Testis (tissue), 3 donors: ENCODE data around the gene KIF17. TPM values are rescaled to one million over a fixed set of nuclear protein-coding genes. Genes with fewer than 3 reads are reported as not detected.

Experiments
- DNase-seq: peaks from one replicate; pipeline ENCODE4 v3.0.0-alpha.2; 2019
- H3K27ac ChIP-seq, 2 donors: fragments of 200-600 bp; sonication (generic); one replicate each; pipeline ENCODE4 v1.5.1; 2019
- H3K27me3 ChIP-seq: fragments of 200-600 bp; sonication (generic); one replicate; pipeline ENCODE4 v1.5.1; 2019
- H3K36me3 ChIP-seq: fragments of 200-600 bp; sonication (generic); one replicate; pipeline ENCODE4 v1.5.1; 2017; ENCODE audit warnings: low read depth; ENCODE audit errors: missing control alignments
- H3K4me1 ChIP-seq: fragments of 200-600 bp; sonication (generic); one replicate; pipeline ENCODE4 v1.5.1; 2019
- H3K4me3 ChIP-seq, 2 donors: fragments of 200-600 bp; sonication (generic); one replicate each; pipeline ENCODE4 v1.5.1; 2017 to 2019
- H3K9me3 ChIP-seq: fragments of 200-600 bp; sonication (generic); one replicate; pipeline ENCODE4 v1.5.1; 2017
- CTCF ChIP-seq, 3 experiments: fragments of 450-650 bp in 2 of 3; fragments of 200-600 bp in 1 of 3; sonication (generic) in 1 of 3; IDR thresholded peaks; one replicate each; pipeline ENCODE4 v1.5.1; 2016 to 2019; ENCODE audit warnings: antibody characterized with exemption in 3 of 3, mild to moderate bottlenecking in 2 of 3, moderate library complexity in 1 of 3
- POLR2A ChIP-seq: fragments of 450-650 bp; IDR thresholded peaks from one replicate; pipeline ENCODE4 v1.6.1; 2017; ENCODE audit warnings: antibody characterized with exemption, mild to moderate bottlenecking, moderate library complexity
- WGBS, 2 donors: methylation state at CpG; one replicate each; pipeline ENCODE4 v1.1.5; 2018; 5-methylcytosine and 5-hydroxymethylcytosine counted together
- intact Hi-C: fragments of 100-400 bp; cut with DNase I; formaldehyde crosslinking; loops from one replicate; pipeline ENCODE4 v1.15.1; 2023; ENCODE audit warnings: low total_unique reads
- polyA plus RNA-seq: library from polyadenylated mRNA; stranded (reverse); fragments of 350-450 nt; fragmentation: Illumina TruSeq; extraction: RNeasy Lipid Tissue Mini Kit (QIAGEN cat#74804); gene quantifications from one replicate; pipeline ENCODE4 v1.2.3, GENCODE V29; 2014; ENCODE audit warnings: low read depth, low replicate concordance; ENCODE audit not compliant: insufficient read depth
- total RNA-seq, 2 donors: library from RNA; depleted of rRNA; stranded (reverse); fragments of >200 nt; gene quantifications; one replicate each; pipeline ENCODE4 v1.2.3, GENCODE V29; 2016

Gene KIF17
- total and polyA plus RNA-seq, 3 donors from 2014 or later: 36.1 to 80.2 (median 54.1) TPM

GRCh38 chr1:20672265-20672632 is 45.6 kb downstream of the KIF17 start:
- no peaks in the 10 kb centered on the region for H3K36me3 ChIP-seq
- no peaks in the 10 kb centered on the region for H3K27me3 ChIP-seq
- no peak for DNase-seq
- no peaks in the 10 kb centered on the region for H3K9me3 ChIP-seq
- intact Hi-C loops: no loop called here
- 91 to 95% methylated on average over 4 of the region's 4 CpGs for WGBS, 2 donors
- TF ChIP-seq CTCF (IDR thresholded peaks at IDR 0.05) (no peak), POLR2A (no peak)
- no peak overlapping the region for H3K4me3 ChIP-seq
- H3K27ac ChIP-seq: no peak overlapping the region
- no peaks in the 10 kb centered on the region for H3K4me1 ChIP-seq

- no peaks in the 10 kb centered on the region for H3K36me3 ChIP-seq
- no peaks in the 10 kb centered on the region for H3K27me3 ChIP-seq
- intact Hi-C loops: no loop called here
- no peak for TF ChIP-seq POLR2A
- no peak for TF ChIP-seq CTCF (IDR thresholded peaks at IDR 0.05)
- H3K27ac ChIP-seq: no peak overlapping the region
- H3K9me3 ChIP-seq: no peaks in the 10 kb centered on the region
- H3K4me1 ChIP-seq: no peaks in the 10 kb centered on the region
- DNase-seq: no peak
- H3K4me3 ChIP-seq: no peak overlapping the region
- 90 to 92% methylated on average over 5 of the region's 5 CpGs for WGBS, 2 donors
Observed at GRCh38 chr1:20670936-20671335, 46.9 kb downstream of the KIF17 start.

- Histone ChIP-seq H3K27ac (no peak overlapping the region), H3K9me3 (no peaks in the 10 kb centered on the region), H3K4me3 (no peak overlapping the region), H3K27me3 (no peaks in the 10 kb centered on the region), H3K36me3 (no peaks in the 10 kb centered on the region), H3K4me1 (no peaks in the 10 kb centered on the region)
- no peak for DNase-seq
- no peak for TF ChIP-seq POLR2A
- no peak for TF ChIP-seq CTCF (IDR thresholded peaks at IDR 0.05)
- WGBS, 2 donors: 90 to 93% methylated on average over 1 of the region's 1 CpG
- intact Hi-C loops: no loop called here
Observed at GRCh38 chr1:20668581-20668980, 49.2 kb downstream of the KIF17 start.

GRCh38 chr1:20666804-20667203 is 51.0 kb downstream of the KIF17 start:
- H3K27me3 ChIP-seq: no peaks in the 10 kb centered on the region
- no peaks in the 10 kb centered on the region for H3K9me3 ChIP-seq
- WGBS, 2 donors: 86 to 95% methylated on average over 1 of the region's 1 CpG
- H3K36me3 ChIP-seq: no peaks in the 10 kb centered on the region
- H3K4me3 ChIP-seq: no peak overlapping the region
- DNase-seq: peak; percentile 66
- TF ChIP-seq CTCF (IDR thresholded peaks at IDR 0.05): no peak
- TF ChIP-seq POLR2A: no peak
- peaks cover 5% of the 10 kb centered on the region for H3K4me1 ChIP-seq
- intact Hi-C loops: no loop called here
- H3K27ac ChIP-seq: no peak overlapping the region

GRCh38 chr1:20666146-20666545 is 51.7 kb downstream of the KIF17 start:
- intact Hi-C loops: no loop called here
- H3K36me3 ChIP-seq: no peaks in the 10 kb centered on the region
- no peak for TF ChIP-seq CTCF (IDR thresholded peaks at IDR 0.05)
- TF ChIP-seq POLR2A: no peak
- H3K4me3 ChIP-seq: no peak overlapping the region
- H3K27ac ChIP-seq: no peak overlapping the region
- no peak for DNase-seq
- no peaks in the 10 kb centered on the region for H3K9me3 ChIP-seq
- peaks cover 5% of the 10 kb centered on the region for H3K4me1 ChIP-seq
- WGBS, 2 donors: 68 to 72% methylated on average over 8 to 14 of the region's 16 CpGs
- H3K27me3 ChIP-seq: no peaks in the 10 kb centered on the region
